SK-N-SH (cell line): ENCODE data around the gene AKR1E2.

Experiments used
- CHD2 ChIP-seq: fragments of 150-350 bp; IDR thresholded peaks from 2 replicates; pipeline ENCODE4 v1.6.1; 2018; ENCODE audit warnings: low read length; ENCODE audit not compliant: partially characterized antibody
- EP300 ChIP-seq, 2 experiments: IDR thresholded peaks; 2 replicates each; pipeline versions ENCODE4 v1.4.0 to v1.6.1; 2012; ENCODE audit warnings: borderline replicate concordance in 1 of 2, low read depth in 1 of 2, low read length in 1 of 2
- JUND ChIP-seq: IDR thresholded peaks from 2 replicates; pipeline ENCODE4 v1.4.0; 2012
- POLR2AphosphoS5 ChIP-seq: IDR thresholded peaks from 2 replicates; pipeline ENCODE4 v1.6.1; 2012; ENCODE audit warnings: low read depth, low read length
- RFX5 ChIP-seq: IDR thresholded peaks from 2 replicates; pipeline ENCODE4 v1.6.1; 2012; ENCODE audit warnings: mild to moderate bottlenecking, improper control_type of control experiment, low read length
- SIN3A ChIP-seq: IDR thresholded peaks from 2 replicates; pipeline ENCODE4 v1.6.1; 2012; ENCODE audit warnings: low read depth, mild to moderate bottlenecking, low read length, moderate library complexity, borderline replicate concordance
- TAF1 ChIP-seq: IDR thresholded peaks from 2 replicates; pipeline ENCODE4 v1.6.1; 2012; ENCODE audit warnings: low read depth, mild to moderate bottlenecking, low read length, moderate library complexity, borderline replicate concordance
- TCF12 ChIP-seq: IDR thresholded peaks from 2 replicates; pipeline ENCODE4 v1.4.0; 2012
- TF ChIP-seq, protein P1 (sequence below): fragments of 200-600 bp; sonication (generic); IDR thresholded peaks from 2 replicates; pipeline ENCODE4 v1.6.1; 2017; ENCODE audit warnings: antibody characterized with exemption, mild to moderate bottlenecking, moderate library complexity
- TF ChIP-seq, protein P2 (sequence below): IDR thresholded peaks from 2 replicates; pipeline ENCODE4 v1.4.0; 2012; ENCODE audit warnings: low read depth, borderline replicate concordance
- TF ChIP-seq, protein P3 (sequence below): IDR thresholded peaks from 2 replicates; pipeline ENCODE4 v1.6.1; 2012; ENCODE audit warnings: mild to moderate bottlenecking, low read depth, low read length, moderate library complexity
- TF ChIP-seq, protein P4 (sequence below): fragments of 150-350 bp; IDR thresholded peaks from 2 replicates; pipeline ENCODE4 v1.6.1; 2017; ENCODE audit warnings: antibody characterized with exemption, low read length, low read depth, borderline replicate concordance
- TF ChIP-seq, protein P5 (sequence below): IDR thresholded peaks from 2 replicates; pipeline ENCODE4; 2012
- TF ChIP-seq, protein P6 (sequence below): fragments of 150-350 bp; IDR thresholded peaks from 2 replicates; pipeline ENCODE4 v1.6.1; 2016; ENCODE audit warnings: mild to moderate bottlenecking, low read depth, low read length

DNA sequence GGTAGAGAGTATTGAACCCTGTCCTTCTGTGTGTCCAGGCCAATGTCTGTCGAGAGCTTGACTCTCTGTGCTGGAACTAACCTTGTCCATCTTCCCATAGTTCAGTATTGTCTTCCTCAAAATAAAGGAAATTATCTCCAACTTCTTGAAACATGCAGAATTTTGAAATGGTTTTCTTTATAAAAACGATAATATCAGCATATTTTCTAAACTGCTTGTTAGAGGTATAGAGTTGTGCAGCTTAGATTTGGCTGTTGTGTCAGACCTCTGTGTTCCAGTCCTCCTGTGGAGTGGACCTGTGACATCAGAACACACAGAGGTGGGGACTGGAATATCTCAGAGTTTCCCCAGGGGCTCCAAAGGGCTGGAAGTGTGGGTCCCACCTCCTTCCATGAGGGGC lies 22.2 kb upstream of the AKR1E2 start:
- TF ChIP-seq, protein P1, sequence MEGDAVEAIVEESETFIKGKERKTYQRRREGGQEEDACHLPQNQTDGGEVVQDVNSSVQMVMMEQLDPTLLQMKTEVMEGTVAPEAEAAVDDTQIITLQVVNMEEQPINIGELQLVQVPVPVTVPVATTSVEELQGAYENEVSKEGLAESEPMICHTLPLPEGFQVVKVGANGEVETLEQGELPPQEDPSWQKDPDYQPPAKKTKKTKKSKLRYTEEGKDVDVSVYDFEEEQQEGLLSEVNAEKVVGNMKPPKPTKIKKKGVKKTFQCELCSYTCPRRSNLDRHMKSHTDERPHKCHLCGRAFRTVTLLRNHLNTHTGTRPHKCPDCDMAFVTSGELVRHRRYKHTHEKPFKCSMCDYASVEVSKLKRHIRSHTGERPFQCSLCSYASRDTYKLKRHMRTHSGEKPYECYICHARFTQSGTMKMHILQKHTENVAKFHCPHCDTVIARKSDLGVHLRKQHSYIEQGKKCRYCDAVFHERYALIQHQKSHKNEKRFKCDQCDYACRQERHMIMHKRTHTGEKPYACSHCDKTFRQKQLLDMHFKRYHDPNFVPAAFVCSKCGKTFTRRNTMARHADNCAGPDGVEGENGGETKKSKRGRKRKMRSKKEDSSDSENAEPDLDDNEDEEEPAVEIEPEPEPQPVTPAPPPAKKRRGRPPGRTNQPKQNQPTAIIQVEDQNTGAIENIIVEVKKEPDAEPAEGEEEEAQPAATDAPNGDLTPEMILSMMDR: no peak
- TF ChIP-seq TAF1: no peak
- no peak for TF ChIP-seq SIN3A
- TF ChIP-seq, protein P2, sequence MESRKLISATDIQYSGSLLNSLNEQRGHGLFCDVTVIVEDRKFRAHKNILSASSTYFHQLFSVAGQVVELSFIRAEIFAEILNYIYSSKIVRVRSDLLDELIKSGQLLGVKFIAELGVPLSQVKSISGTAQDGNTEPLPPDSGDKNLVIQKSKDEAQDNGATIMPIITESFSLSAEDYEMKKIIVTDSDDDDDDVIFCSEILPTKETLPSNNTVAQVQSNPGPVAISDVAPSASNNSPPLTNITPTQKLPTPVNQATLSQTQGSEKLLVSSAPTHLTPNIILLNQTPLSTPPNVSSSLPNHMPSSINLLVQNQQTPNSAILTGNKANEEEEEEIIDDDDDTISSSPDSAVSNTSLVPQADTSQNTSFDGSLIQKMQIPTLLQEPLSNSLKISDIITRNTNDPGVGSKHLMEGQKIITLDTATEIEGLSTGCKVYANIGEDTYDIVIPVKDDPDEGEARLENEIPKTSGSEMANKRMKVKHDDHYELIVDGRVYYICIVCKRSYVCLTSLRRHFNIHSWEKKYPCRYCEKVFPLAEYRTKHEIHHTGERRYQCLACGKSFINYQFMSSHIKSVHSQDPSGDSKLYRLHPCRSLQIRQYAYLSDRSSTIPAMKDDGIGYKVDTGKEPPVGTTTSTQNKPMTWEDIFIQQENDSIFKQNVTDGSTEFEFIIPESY: no peak
- TF ChIP-seq EP300 (IDR thresholded peaks at IDR 0.05; ENCODE audit: borderline replicate concordance in 1 of 2, low read depth in 1 of 2, low read length in 1 of 2): no peak; a peak in 1 of 4 replicates
- TF ChIP-seq, protein P3, sequence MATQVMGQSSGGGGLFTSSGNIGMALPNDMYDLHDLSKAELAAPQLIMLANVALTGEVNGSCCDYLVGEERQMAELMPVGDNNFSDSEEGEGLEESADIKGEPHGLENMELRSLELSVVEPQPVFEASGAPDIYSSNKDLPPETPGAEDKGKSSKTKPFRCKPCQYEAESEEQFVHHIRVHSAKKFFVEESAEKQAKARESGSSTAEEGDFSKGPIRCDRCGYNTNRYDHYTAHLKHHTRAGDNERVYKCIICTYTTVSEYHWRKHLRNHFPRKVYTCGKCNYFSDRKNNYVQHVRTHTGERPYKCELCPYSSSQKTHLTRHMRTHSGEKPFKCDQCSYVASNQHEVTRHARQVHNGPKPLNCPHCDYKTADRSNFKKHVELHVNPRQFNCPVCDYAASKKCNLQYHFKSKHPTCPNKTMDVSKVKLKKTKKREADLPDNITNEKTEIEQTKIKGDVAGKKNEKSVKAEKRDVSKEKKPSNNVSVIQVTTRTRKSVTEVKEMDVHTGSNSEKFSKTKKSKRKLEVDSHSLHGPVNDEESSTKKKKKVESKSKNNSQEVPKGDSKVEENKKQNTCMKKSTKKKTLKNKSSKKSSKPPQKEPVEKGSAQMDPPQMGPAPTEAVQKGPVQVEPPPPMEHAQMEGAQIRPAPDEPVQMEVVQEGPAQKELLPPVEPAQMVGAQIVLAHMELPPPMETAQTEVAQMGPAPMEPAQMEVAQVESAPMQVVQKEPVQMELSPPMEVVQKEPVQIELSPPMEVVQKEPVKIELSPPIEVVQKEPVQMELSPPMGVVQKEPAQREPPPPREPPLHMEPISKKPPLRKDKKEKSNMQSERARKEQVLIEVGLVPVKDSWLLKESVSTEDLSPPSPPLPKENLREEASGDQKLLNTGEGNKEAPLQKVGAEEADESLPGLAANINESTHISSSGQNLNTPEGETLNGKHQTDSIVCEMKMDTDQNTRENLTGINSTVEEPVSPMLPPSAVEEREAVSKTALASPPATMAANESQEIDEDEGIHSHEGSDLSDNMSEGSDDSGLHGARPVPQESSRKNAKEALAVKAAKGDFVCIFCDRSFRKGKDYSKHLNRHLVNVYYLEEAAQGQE: no peak
- no peak for TF ChIP-seq POLR2AphosphoS5
- TF ChIP-seq, protein P4, sequence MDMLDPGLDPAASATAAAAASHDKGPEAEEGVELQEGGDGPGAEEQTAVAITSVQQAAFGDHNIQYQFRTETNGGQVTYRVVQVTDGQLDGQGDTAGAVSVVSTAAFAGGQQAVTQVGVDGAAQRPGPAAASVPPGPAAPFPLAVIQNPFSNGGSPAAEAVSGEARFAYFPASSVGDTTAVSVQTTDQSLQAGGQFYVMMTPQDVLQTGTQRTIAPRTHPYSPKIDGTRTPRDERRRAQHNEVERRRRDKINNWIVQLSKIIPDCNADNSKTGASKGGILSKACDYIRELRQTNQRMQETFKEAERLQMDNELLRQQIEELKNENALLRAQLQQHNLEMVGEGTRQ: no peak
- TF ChIP-seq, protein P5, sequence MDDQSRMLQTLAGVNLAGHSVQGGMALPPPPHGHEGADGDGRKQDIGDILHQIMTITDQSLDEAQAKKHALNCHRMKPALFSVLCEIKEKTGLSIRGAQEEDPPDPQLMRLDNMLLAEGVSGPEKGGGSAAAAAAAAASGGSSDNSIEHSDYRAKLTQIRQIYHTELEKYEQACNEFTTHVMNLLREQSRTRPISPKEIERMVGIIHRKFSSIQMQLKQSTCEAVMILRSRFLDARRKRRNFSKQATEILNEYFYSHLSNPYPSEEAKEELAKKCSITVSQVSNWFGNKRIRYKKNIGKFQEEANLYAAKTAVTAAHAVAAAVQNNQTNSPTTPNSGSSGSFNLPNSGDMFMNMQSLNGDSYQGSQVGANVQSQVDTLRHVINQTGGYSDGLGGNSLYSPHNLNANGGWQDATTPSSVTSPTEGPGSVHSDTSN: no peak
- no peak for TF ChIP-seq TCF12
- no peak for TF ChIP-seq JUND
- no peak for TF ChIP-seq RFX5
- TF ChIP-seq CHD2: no peak
- TF ChIP-seq, protein P6, sequence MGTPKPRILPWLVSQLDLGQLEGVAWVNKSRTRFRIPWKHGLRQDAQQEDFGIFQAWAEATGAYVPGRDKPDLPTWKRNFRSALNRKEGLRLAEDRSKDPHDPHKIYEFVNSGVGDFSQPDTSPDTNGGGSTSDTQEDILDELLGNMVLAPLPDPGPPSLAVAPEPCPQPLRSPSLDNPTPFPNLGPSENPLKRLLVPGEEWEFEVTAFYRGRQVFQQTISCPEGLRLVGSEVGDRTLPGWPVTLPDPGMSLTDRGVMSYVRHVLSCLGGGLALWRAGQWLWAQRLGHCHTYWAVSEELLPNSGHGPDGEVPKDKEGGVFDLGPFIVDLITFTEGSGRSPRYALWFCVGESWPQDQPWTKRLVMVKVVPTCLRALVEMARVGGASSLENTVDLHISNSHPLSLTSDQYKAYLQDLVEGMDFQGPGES: no peak
